Upper lobe of right lung (tissue), 1 donor: ENCODE results near the gene TSEN54. TPM values are rescaled to one million over a fixed set of nuclear protein-coding genes. Genes with fewer than 3 reads are reported as not detected.
A peak's percentile ranks its signal among the peaks of the same experiment; 100 is the strongest.

Source experiments
- ATAC-seq: fragments of 200-7000 bp; cut with Tn5 transposase; one replicate; pipeline ENCODE4 v1.9.1; 2020; ENCODE audit warnings: mild to moderate bottlenecking, moderate library complexity
- DNase-seq: peaks from one replicate; pipeline ENCODE4 v3.0.0-alpha.2; 2020
- H3K27ac ChIP-seq: fragments of 200-600 bp; one replicate; pipeline ENCODE4 v1.8.0; 2022
- H3K27me3 ChIP-seq: fragments of 200-600 bp; one replicate; pipeline ENCODE4 v1.8.0; 2022; ENCODE audit warnings: mild to moderate bottlenecking
- H3K36me3 ChIP-seq: fragments of 200-600 bp; one replicate; pipeline ENCODE4 v1.8.0; 2022
- H3K4me1 ChIP-seq: fragments of 200-600 bp; one replicate; pipeline ENCODE4 v1.8.0; 2022
- H3K4me3 ChIP-seq: fragments of 200-600 bp; one replicate; pipeline ENCODE4 v1.8.0; 2022; ENCODE audit warnings: mild to moderate bottlenecking
- H3K9me3 ChIP-seq: fragments of 200-600 bp; one replicate; pipeline ENCODE4 v1.8.0; 2022
- CTCF ChIP-seq: fragments of 200-600 bp; IDR thresholded peaks from one replicate; pipeline ENCODE4 v1.8.0; 2022; ENCODE audit warnings: antibody characterized with exemption
- intact Hi-C: fragments of 100-400 bp; cut with DNase I; formaldehyde crosslinking; loops from one replicate; pipeline ENCODE4 v1.11.0; 2022
- total RNA-seq: library from RNA; stranded (reverse); fragmentation: NEBNext Ultra II Directional; extraction: Animal tissue kit (Norgen Biotek cat#: 25700); gene quantifications from one replicate; pipeline ENCODE4 v1.2.1, GENCODE V29; 2021
- donor health status: DM: no; HTN: yes; CAD: no; lungs with severe emphysema.

TSEN54 gene
- total RNA-seq, 1 donor from 2014 or later, result 21.6 TPM

- peak overlapping the region; percentile 87 for H3K4me3 ChIP-seq
- intact Hi-C loops, result loop anchor here (10.0 kb wide), 1 partner anchor 85 kb away; no protein-coding TSS in a partner anchor
- peak; percentile 69 for DNase-seq
- H3K9me3 ChIP-seq, result no peaks in the 10 kb centered on the region
- no peak for TF ChIP-seq CTCF
- H3K27ac ChIP-seq, result peak overlapping the region; percentile 67
- H3K36me3 ChIP-seq, result peaks cover 22% of the 10 kb centered on the region
- no peaks in the 10 kb centered on the region for H3K27me3 ChIP-seq
- peaks cover 31% of the 10 kb centered on the region for H3K4me1 ChIP-seq
- ATAC-seq, result peak; percentile 43
Observed at GRCh38 chr17:75509528-75510258, 6.6 kb upstream of the TSEN54 start.

- ATAC-seq, result no peak
- Histone ChIP-seq H3K4me3 (peak overlapping the region; percentile 87), H3K27ac (peak overlapping the region; percentile 67), H3K36me3 (peaks cover 10% of the 10 kb centered on the region), H3K27me3 (no peaks in the 10 kb centered on the region), H3K9me3 (no peaks in the 10 kb centered on the region), H3K4me1 (peaks cover 31% of the 10 kb centered on the region)
- intact Hi-C loops, result loop anchor here (10.0 kb wide), 1 partner anchor 86 kb away; no protein-coding TSS in a partner anchor
- TF ChIP-seq CTCF, result no peak
- DNase-seq, result no peak
Observed at GRCh38 chr17:75511270-75511609, 5.1 kb upstream of the TSEN54 start.

- peak overlapping the region; percentile 87 for H3K4me3 ChIP-seq
- peaks cover 31% of the 10 kb centered on the region for H3K4me1 ChIP-seq
- H3K9me3 ChIP-seq, result no peaks in the 10 kb centered on the region
- H3K27ac ChIP-seq, result peak overlapping the region; percentile 67
- peak; percentile 5 for ATAC-seq
- H3K36me3 ChIP-seq, result peaks cover 5% of the 10 kb centered on the region
- DNase-seq, result peak; percentile 85
- intact Hi-C loops, result loop anchor here (10.0 kb wide), 1 partner anchor 87 kb away; no protein-coding TSS in a partner anchor
- no peak for TF ChIP-seq CTCF
- H3K27me3 ChIP-seq, result no peaks in the 10 kb centered on the region
Observed at GRCh38 chr17:75511610-75512575, 4.4 kb upstream of the TSEN54 start.

- ATAC-seq (no peak), DNase-seq (no peak)
- no peak for TF ChIP-seq CTCF
- Histone ChIP-seq H3K4me3 (peak overlapping the region; percentile 87), H3K27ac (peak overlapping the region; percentile 73), H3K36me3 (no peaks in the 10 kb centered on the region), H3K4me1 (peaks cover 40% of the 10 kb centered on the region), H3K27me3 (no peaks in the 10 kb centered on the region), H3K9me3 (no peaks in the 10 kb centered on the region)
- intact Hi-C loops, result loop anchor here (10.0 kb wide), 1 partner anchor 88 kb away; no protein-coding TSS in a partner anchor
Observed at GRCh38 chr17:75512926-75513640, 3.2 kb upstream of the TSEN54 start.

GRCh38 chr17:75513641-75514000, 2.7 kb upstream of the TSEN54 start:
- peak overlapping the region; percentile 87 for H3K4me3 ChIP-seq
- intact Hi-C loops, result loop anchor here (10.0 kb wide), 1 partner anchor 89 kb away; no protein-coding TSS in a partner anchor
- peak overlapping the region; percentile 73 for H3K27ac ChIP-seq
- no peaks in the 10 kb centered on the region for H3K27me3 ChIP-seq
- no peaks in the 10 kb centered on the region for H3K9me3 ChIP-seq
- H3K4me1 ChIP-seq, result peaks cover 41% of the 10 kb centered on the region
- DNase-seq, result peak; percentile 60
- no peaks in the 10 kb centered on the region for H3K36me3 ChIP-seq
- no peak for ATAC-seq
- TF ChIP-seq CTCF, result no peak
